Skeletal muscle cell (primary cell): Measurements from ENCODE around the gene ASCL5.

ENCODE experiments used
- DNase-seq: peaks from one replicate; pipeline ENCODE4 v3.0.0-alpha.2; 2010; ENCODE audit warnings: low read depth
- H3K4me3 ChIP-seq: 2 replicates; pipeline ENCODE4 v1.5.1; 2011; ENCODE audit warnings: low read depth, mild to moderate bottlenecking, control low read depth, low read length, moderate library complexity

ASCL5 gene

DNA sequence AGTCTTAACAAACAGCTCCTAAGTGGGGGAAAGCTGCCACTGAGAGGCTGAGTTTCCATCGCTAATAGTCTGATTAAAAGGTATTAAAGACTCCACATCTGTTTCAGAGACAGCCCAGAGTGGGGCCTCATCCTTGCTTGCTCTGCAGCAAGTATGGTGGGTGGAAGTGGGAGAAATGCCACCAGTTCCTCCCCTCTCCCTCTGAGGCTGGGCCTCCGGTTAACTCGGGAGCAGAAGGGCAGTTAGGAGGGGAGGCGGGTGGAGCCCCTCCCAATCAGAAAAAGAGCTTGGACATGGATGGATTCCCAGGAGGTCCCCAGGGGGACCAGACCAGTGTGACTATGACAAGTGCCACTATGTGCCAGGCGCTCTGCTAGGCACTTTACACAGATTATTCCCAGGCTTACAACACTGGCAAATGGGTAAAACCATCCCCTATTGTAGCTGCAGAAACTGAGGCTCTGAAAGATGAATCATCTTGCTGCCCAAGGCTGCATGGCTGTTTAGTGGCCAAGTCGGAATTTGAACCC, 11.4 kb upstream of the ASCL5 start:
- no peak for DNase-seq
- no peak overlapping the region for H3K4me3 ChIP-seq

DNA sequence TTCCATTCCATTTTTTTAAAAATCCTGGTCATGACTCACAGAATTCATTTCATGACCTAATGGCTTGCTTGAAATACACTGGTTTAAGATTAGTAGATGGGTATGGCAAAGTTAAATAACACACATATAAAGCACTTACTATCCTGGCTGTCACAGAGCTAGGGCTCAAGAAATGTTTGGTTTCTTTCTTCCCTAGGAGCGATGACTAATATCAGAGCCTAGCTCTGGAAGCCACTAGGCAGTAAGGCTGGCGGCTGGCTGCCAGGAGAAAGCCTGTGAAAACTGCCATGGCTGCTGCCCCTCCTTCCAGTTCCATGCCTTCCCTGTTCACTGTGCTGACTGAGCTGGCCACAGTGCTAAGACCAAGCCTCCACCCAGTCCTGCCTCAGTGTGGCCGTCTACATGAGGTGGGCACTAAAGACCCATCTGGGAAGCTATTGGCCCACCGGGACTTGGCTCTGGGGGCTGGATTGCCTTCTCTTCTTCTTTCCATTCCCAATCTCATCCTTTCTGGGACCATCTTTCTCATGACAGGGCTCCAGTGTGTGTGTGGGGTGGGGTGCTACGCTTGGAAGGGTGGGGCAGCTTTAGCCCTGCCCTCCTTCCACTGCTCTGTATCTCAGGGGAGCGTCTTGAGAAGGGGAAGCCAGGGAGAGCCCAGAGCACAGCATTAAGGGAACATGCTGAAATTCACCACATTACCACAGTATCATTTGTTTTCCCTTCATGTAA, 10.8 kb upstream of the ASCL5 start:
- no peak overlapping the region for H3K4me3 ChIP-seq
- peak; percentile 75 for DNase-seq

DNA sequence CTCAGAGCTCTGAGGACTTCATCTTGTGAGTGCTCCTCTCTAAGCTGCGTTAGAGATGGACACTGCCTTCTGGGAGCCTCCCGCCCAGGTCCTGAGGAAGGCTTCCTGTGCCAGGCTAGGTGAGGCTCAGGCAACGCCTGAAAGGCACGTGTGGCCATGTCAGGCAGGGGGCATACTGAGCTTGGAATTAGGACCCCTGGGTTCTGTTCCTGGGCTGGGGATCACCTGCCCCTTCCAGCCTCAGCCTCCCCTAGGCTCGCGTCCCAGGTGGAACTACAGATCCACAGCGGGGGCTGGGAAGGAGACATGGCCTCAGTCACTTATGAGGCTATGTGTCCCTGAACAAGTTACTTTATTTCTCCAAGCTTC, 10.0 kb upstream of the ASCL5 start:
- DNase-seq: no peak
- no peak overlapping the region for H3K4me3 ChIP-seq

DNA sequence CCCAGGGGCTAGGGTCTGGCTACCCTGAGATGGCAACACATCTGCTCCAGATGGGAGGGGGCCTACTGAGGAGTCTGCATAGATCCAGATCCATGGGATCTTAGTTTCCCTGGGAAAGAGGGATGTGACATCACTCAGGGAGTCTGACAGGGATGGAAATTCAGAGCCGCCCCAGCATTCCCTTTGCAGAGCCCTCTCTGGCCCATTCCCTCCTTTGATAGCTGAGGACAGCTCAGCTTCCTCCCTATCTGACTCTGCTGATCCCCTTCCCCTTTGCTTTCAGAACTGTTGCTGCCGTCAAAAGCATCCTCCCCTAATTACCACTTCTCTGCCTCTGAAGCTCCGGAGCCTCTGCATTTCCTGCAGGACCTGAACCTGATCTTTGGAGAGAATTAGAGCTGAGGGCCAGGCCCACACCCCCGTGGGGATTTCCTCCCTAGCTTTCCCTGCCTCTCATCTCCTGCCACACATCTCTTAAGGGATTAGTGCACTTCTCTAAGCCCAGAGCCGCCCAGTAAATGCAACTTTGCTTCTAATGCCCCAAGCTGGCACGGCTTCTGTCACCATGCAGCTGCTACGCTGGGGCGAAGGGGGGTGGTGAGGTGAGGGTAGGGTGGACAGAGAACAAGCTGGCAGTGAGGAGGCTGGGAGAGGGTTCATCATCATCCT, 9.5 kb upstream of the ASCL5 start:
- no peak for DNase-seq
- no peak overlapping the region for H3K4me3 ChIP-seq

DNA sequence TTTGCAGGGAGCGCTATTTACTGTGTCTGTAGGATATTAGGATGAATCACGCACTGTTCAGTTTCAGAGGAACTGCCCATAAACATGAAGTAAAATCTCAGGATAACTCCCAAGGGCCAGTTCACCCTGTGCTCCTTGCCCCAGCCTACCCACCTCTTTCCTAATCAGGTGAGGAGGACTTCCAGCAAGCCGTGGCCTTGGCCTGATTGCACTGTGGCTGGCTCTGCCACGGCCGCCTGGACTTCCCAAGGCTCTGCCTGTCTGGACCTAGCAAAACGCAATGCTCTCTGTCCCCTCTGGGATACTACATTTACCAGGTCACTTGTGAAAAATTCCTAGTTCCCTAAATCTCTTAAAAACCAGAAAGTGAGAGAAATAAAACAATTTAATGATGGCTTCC, 7.4 kb upstream of the ASCL5 start:
- H3K4me3 ChIP-seq: no peak overlapping the region
- no peak for DNase-seq

DNA sequence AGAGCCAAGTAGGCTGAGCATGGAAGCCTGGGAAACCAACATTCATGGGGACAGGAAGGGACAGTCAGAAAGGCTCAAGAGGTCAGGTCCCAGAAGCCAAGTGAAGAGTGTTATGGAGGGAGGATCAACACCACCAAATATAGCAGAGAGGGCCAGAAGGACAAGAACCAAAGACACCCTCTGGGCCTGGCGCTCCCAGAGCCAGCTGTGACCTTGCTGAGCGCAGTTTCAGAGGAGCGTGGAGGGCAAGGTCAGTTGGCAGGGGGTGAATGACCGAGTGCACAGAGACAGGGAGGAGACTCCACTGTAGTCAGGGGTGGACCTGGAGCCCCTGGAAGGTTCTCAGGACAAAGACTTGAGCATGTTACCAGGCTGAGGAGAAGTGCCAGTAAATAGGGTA, 4.4 kb upstream of the ASCL5 start:
- DNase-seq: no peak
- H3K4me3 ChIP-seq: no peak overlapping the region

DNA sequence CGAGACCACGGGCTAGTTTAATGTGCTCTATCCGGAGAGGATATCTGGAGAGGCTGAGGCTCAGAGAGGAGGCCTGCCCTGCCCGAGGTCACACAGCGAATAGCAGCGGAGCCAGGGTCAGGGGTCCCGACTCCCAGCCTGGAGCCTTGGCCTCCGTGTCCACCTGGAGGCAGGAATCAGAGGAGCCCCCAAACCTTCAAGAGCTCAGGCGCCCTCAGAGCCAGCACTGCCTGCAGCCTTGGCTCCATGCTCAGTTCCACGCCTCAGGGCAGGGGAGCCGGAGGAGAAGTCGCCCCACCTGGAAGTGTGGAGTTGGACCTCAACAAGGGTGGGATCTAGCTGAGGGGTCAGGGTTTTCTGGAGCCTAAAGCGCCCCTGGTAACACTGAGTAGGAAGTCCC, 2.0 kb upstream of the ASCL5 start:
- H3K4me3 ChIP-seq: no peak overlapping the region
- DNase-seq: no peak

DNA sequence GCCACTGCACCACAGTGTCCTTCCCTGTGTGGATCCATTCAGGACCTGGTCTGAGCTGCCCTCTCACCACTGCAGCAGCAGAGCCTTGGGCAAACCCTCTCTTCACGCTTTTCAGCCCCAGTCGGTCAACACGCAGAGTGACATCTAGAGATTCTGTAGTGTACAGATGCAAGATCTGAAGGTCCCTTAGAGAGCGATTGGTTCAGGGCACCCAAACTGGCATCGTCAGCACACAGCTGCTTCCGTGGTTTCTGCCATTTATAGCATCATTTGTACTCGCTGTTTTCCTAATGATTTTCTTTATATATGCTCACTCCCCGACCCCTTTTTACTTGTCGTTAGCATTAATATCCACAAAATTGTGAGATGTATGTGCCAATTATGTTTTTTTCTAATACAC, 1.5 kb upstream of the ASCL5 start:
- no peak for DNase-seq

DNA sequence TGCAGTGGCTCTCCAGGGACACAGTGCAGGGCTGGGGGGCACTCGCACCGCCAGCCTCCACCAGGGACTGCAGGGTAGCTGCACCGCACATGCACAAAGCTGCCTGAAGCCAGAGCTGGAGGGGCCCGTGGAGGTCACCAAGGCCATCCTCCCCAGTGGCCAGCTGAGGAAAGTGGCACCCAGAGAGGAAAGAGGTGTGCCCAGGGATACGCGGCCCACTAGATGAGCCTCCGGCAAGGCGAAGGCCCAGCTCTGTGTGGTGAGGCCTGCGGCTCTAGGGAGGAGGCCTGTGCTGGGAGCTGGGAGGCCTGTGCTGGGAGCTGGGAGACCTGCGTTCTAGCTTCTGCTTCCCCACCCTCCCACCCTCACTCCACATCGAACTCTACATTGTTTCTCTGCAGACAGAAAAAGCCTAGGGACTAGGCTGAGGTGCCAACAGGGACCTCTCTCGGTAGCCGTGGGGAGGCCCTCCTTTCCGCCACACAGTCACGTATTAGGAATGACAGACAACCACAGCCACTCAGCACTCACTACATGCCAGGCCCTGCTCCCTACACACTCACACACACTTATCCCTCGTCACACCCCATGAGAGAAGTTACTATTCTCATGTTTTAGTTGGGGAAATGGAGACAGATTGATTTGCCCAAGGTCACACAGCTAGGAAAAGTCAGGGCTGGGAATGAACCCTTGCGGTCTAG, 921 bp upstream of the ASCL5 start:
- H3K4me3 ChIP-seq: no peak overlapping the region
- DNase-seq: no peak

More for the DNA sequence above, 1.5 kb upstream of the ASCL5 start:
- H3K4me3 ChIP-seq: no peak overlapping the region

DNA sequence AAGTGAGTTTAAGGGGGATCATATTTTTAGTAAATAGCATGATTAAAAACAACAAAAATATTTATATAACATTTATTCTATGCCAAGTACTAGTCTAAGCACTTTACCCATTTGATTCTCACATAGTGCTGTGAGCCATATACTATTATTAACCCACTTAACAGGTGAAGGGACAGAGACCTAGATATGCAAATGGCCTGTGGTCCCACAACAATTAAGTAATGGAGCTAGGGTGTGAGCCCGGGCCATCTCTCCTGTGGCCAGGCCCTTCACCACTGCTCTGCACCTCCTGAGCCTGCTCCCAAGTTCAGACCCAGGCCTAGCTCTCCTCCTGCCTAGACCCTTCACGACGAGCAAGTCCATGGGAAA, 537 bp downstream of the ASCL5 start:
- H3K4me3 ChIP-seq: no peak overlapping the region
- DNase-seq: no peak

DNA sequence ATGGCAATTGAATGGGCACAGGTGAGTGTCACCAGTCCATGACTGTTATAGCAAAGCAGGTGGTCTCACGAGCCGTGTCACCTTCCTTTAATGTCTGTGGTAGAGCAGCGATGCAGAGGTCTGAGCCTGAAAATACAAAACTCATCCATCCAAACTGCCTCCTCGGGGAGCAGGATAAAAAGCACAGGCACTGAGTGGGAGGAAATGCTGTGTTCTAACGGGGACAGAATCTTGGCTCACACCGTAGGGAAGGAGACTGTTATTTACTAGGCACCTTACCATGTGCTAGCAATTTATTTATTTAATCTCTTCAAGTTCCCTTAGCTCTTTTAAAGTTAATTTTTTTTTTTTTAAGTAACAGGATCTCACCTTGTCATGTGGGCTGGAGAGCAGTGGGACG, 1.2 kb downstream of the ASCL5 start:
- DNase-seq: no peak
- H3K4me3 ChIP-seq: no peak overlapping the region

DNA sequence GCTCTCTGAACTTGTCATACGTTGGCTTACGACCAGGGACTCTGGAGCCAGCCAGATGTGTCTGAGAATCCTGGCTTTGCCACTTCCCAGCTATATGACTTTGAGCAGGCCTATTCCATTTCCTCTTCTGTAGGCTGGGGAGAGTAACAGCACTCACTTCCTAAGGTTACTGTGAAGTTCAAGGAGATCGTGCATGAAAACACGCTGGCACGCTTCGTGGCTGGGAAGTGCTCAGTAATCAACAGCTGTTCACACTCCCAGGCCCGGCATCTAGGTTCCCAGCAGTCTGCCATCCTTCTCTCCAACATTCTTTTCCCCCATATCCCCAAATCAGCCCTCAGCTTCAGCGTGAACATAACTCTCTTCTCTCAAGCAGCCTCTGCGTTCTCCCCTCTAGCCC, 2.0 kb downstream of the ASCL5 start:
- no peak overlapping the region for H3K4me3 ChIP-seq
- DNase-seq: no peak

DNA sequence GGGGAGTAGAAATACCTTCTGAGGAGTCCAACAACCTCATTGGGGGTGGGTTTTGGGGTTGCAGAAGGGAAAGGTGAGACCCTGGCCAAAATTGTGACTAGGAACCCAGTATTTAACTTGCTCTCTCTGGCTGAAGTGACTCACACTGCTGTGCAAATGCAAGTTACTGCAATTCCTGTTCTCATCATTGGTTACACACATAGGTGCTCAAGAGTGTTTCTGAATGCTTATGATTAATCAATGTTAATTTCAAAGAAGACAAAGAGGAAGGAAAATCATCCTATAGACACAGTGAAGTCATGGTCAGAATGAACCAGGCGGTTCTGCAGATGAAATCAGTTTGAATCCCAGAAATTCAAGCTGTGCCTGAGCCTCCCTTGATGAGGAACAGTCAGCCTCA, 3.1 kb downstream of the ASCL5 start:
- DNase-seq: no peak

DNA sequence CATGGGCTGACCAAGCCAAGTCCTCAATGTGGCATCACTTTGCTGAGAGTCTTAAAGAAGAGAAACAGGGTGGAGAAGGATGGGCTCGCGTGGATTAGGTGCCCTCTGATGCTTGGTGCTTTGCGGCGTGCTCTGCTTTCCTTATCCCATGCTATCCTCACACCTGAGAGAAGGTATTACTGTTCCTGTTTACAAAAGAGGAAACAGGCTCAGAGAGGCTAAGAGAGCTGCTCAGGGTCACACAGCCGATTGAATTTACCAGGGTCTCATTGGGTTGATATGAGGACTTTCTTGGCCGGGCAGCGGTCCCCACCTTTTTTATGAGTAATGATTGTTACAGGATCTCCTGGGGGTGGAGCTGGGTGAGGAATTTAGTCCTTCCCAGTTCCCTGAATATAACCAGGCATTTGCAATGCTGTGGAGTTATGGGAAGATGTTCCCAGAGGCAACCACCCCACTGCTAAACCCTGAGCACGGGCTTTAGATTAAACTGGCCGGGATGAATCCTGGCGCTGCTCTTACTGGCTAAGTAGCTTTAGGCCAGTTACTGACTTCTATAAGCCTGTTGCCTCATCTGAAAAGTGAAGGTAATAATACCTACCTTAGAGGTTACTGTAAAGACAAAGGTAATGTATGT, 4.5 kb downstream of the ASCL5 start:
- DNase-seq: no peak
- H3K4me3 ChIP-seq: no peak overlapping the region

More for the DNA sequence above, 3.1 kb downstream of the ASCL5 start:
- H3K4me3 ChIP-seq: no peak overlapping the region

DNA sequence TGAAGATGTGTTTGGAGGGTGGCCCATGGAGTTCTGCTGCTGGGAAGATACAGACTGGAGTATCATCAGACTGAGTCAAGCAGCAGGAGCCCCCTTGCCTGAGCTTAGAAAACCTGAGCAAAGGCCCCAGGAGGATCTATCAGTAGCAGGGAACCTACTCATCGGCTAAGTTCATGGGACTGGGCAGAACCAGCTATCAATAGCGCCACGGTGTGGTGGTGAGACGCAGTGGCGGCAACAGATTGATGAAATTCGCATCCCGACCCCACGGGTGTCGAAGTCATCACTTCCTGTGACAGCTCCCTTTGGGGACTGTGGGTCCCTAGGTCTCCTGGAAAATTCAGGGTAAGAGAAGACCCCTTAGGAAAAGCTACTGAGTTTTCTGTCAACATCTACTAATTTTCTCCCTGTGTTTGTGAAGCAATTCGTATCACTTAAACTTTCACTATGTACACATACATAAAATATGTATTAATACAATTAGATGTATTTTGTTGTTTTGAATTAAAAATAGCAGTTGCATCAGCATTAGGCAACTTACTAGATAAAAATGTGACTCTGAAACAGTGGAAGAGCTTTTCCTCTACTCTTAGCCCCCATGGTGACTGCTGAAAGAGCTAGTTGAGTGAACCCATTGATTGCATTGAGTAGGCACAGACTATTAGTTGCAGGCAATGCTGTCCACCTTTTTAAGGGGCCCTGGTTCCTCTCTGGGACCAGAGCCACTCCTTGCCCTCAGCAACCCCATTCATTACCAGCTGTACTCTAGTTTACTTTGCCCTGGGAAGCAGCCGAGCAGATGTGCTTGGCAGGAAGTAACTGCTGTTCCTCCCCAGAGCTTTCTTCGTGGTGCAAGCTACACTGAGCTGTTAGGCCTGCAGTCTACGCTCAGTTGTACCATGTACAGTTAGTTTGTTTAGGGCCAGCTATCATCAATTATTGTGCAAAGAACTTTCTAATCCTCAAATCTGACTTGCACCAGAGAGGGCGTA, 7.5 kb downstream of the ASCL5 start:
- H3K4me3 ChIP-seq: no peak overlapping the region
- no peak for DNase-seq

DNA sequence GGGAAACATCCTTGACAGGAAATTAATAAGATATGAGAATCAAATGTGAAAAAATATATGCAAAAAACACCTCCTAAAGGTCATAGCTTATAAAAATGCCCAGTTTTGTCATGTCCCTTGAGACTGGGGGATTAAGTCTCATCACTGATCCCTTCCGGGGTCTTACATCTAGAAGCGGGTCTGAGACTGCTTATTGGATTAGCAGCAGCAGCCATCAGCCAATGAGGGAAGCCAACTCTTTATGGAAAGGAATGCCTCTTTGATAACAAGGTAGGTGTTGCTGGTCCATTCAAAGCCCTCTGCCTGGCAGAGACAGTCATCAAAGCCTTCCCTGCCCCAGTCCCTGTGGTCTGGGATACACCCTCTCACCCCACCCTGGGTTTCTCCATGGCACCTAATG, 10.9 kb downstream of the ASCL5 start:
- DNase-seq: no peak

DNA sequence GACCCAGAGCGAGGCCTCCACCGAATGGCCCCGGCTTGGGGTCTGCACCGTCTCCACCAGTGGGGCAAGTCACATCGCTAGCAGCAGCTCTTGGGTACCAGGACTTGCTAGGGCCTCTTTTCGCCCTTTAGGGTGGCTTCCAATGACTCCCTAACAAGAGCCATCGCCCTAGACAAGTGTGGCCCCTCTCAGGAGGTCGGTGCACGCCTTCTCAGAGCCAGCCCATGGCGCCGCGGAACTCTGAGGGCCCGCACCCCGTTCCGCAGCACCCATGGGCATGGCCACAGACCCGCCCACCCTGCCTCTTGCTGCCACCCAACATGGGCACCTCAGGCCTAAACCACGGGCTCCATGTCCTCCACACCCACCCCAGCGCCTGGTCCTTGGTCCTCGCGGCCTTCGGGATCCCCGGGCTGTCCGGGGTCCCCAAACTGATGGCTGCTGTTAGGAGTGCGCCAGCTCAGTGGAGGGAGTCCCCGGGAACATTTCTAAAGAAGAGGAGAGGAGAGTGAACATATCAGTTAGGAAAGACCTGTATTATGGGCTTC, 11.5 kb downstream of the ASCL5 start:
- H3K4me3 ChIP-seq: no peak overlapping the region
- DNase-seq: no peak

More for the DNA sequence above, 10.9 kb downstream of the ASCL5 start:
- H3K4me3 ChIP-seq: no peak overlapping the region

DNA sequence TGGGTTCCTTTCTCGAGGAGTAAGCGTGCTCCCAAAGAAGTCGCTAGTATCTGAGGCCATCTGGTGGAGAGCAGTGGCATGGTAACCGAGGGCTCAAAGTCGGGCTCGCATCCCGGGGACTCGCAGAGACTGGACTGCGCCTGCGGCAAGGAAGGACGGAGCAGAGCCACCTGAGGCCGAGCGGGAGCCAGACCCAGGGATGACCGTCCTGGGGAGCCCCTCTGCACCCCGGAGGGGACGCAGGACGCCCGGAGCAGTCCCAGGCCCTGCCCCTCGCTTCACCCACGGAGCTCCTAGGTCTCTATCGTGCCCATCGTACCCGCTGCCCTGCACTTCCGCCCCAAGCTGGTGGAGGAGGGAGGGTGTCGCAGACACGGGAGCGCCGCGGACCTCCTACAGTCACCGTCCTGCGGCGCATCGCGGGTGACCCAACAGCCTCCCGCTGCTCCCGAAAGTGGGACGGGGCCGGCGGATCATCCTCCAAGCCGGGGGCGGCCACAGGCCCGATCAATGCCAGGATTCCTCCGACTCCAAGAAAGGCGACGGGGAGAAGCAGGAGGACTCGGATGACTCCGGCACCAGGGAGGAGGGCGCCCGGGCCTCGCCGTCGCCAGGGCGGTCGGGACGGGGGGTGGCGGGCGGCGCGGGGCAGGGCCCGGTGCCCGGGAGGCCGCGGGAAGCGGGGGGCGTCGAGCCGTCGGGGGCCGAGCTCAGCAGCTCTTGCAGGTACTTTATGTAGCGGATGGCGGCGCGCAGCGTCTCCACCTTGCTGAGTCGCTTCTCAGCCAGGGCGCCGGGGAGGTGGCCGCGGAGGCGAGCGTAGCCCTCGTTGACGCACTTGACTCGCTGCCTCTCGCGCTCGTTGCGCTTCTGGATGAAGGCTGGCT, 12.5 kb downstream of the ASCL5 start:
- peak overlapping the region; percentile 57 for H3K4me3 ChIP-seq
- peak; percentile 45 for DNase-seq
